IPS DF 6.9 (cell line): Measurements from ENCODE around the gene COG5.

Experiments
- DNase-seq: peaks from one replicate; pipeline ENCODE4 v3.0.0-alpha.2; 2013; ENCODE audit warnings: low read depth, low spot score
- H3K27ac ChIP-seq: one replicate; pipeline ENCODE4 v1.5.1; 2013; ENCODE audit warnings: low read length, control low read depth
- H3K27me3 ChIP-seq: 2 replicates; pipeline ENCODE4 v1.6.1; 2013; ENCODE audit warnings: mild to moderate bottlenecking, low read length; ENCODE audit not compliant: control insufficient read depth, insufficient read depth
- H3K36me3 ChIP-seq: 2 replicates; pipeline ENCODE4 v1.6.1; 2013; ENCODE audit warnings: low read length; ENCODE audit not compliant: control insufficient read depth, insufficient read depth
- H3K4me1 ChIP-seq: 2 replicates; pipeline ENCODE4 v1.6.1; 2013; ENCODE audit warnings: low read length; ENCODE audit not compliant: control insufficient read depth, insufficient read depth
- H3K4me3 ChIP-seq: 2 replicates; pipeline ENCODE4 v1.5.1; 2013; ENCODE audit warnings: mild to moderate bottlenecking, low read length
- H3K9me3 ChIP-seq: 2 replicates; pipeline ENCODE4 v1.6.1; 2013; ENCODE audit warnings: low read length, inconsistent platforms; ENCODE audit not compliant: control insufficient read depth, insufficient read depth
- WGBS: extraction: QIAGEN DNeasy Blood & Tissue Kit; methylation state at CpG from one replicate; pipeline ENCODE4 v1.1.7; 2013; ENCODE audit warnings: mixed read lengths, missing lambda C conversion rate; ENCODE audit not compliant: insufficient read length, insufficient coverage; 5-methylcytosine and 5-hydroxymethylcytosine counted together

Gene COG5

GRCh38 chr7:107313355-107313754 lies 250.4 kb downstream of the COG5 start:
- H3K4me3 ChIP-seq, result no peak overlapping the region
- WGBS, result no CpG with 5 or more reads among the region's 1 CpG
- no peaks in the 10 kb centered on the region for H3K4me1 ChIP-seq
- DNase-seq, result no peak
- no peaks in the 10 kb centered on the region for H3K36me3 ChIP-seq
- H3K27me3 ChIP-seq, result no peaks in the 10 kb centered on the region
- no peaks in the 10 kb centered on the region for H3K9me3 ChIP-seq
- no peak overlapping the region for H3K27ac ChIP-seq

GRCh38 chr7:107312418-107312817 lies 251.3 kb downstream of the COG5 start:
- H3K27ac ChIP-seq, result no peak overlapping the region
- H3K36me3 ChIP-seq, result no peaks in the 10 kb centered on the region
- WGBS, result no CpG with 5 or more reads among the region's 4 CpGs
- no peaks in the 10 kb centered on the region for H3K9me3 ChIP-seq
- H3K4me3 ChIP-seq, result no peak overlapping the region
- no peaks in the 10 kb centered on the region for H3K4me1 ChIP-seq
- H3K27me3 ChIP-seq, result no peaks in the 10 kb centered on the region
- no peak for DNase-seq

- H3K9me3 ChIP-seq, result no peaks in the 10 kb centered on the region
- no peak for DNase-seq
- H3K4me1 ChIP-seq, result no peaks in the 10 kb centered on the region
- H3K36me3 ChIP-seq, result no peaks in the 10 kb centered on the region
- no peak overlapping the region for H3K27ac ChIP-seq
- no peaks in the 10 kb centered on the region for H3K27me3 ChIP-seq
- H3K4me3 ChIP-seq, result no peak overlapping the region
- WGBS, result no CpG with 5 or more reads among the region's 1 CpG
Measured at GRCh38 chr7:107309296-107309695, 254.4 kb downstream of the COG5 start.

- Histone ChIP-seq H3K27me3 (no peaks in the 10 kb centered on the region), H3K36me3 (no peaks in the 10 kb centered on the region), H3K4me3 (no peak overlapping the region), H3K4me1 (no peaks in the 10 kb centered on the region), H3K27ac (no peak overlapping the region), H3K9me3 (no peaks in the 10 kb centered on the region)
- DNase-seq, result no peak
- WGBS, result no CpG with 5 or more reads among the region's 3 CpGs
Measured at GRCh38 chr7:107304636-107305035, 259.1 kb downstream of the COG5 start.

- no peaks in the 10 kb centered on the region for H3K36me3 ChIP-seq
- no peaks in the 10 kb centered on the region for H3K4me1 ChIP-seq
- no peak overlapping the region for H3K27ac ChIP-seq
- no peak for DNase-seq
- no CpG with 5 or more reads among the region's 1 CpG for WGBS
- no peaks in the 10 kb centered on the region for H3K9me3 ChIP-seq
- no peak overlapping the region for H3K4me3 ChIP-seq
- H3K27me3 ChIP-seq, result no peaks in the 10 kb centered on the region
Measured at GRCh38 chr7:107304063-107304462, 259.7 kb downstream of the COG5 start.

GRCh38 chr7:107302250-107302847 lies 261.4 kb downstream of the COG5 start:
- Histone ChIP-seq H3K36me3 (no peaks in the 10 kb centered on the region), H3K9me3 (no peaks in the 10 kb centered on the region), H3K27me3 (no peaks in the 10 kb centered on the region), H3K4me1 (no peaks in the 10 kb centered on the region), H3K27ac (no peak overlapping the region), H3K4me3 (no peak overlapping the region)
- no peak for DNase-seq
- no CpG with 5 or more reads among the region's 2 CpGs for WGBS

- no peaks in the 10 kb centered on the region for H3K27me3 ChIP-seq
- no peaks in the 10 kb centered on the region for H3K36me3 ChIP-seq
- WGBS, result no CpG with 5 or more reads among the region's 1 CpG
- no peak overlapping the region for H3K27ac ChIP-seq
- DNase-seq, result no peak
- no peaks in the 10 kb centered on the region for H3K9me3 ChIP-seq
- H3K4me3 ChIP-seq, result no peak overlapping the region
- no peaks in the 10 kb centered on the region for H3K4me1 ChIP-seq
Measured at GRCh38 chr7:107294182-107294581, 269.5 kb downstream of the COG5 start.

- Histone ChIP-seq H3K27me3 (no peaks in the 10 kb centered on the region), H3K27ac (no peak overlapping the region), H3K4me1 (no peaks in the 10 kb centered on the region), H3K4me3 (no peak overlapping the region), H3K9me3 (no peaks in the 10 kb centered on the region), H3K36me3 (no peaks in the 10 kb centered on the region)
- WGBS, result no CpG with 5 or more reads among the region's 2 CpGs
- DNase-seq, result no peak
Measured at GRCh38 chr7:107292591-107292990, 271.1 kb downstream of the COG5 start.

- H3K4me1 ChIP-seq, result no peaks in the 10 kb centered on the region
- no peaks in the 10 kb centered on the region for H3K36me3 ChIP-seq
Measured at GRCh38 chr7:107291434-107291833, 272.3 kb downstream of the COG5 start.

GRCh38 chr7:107286751-107287621 lies 276.7 kb downstream of the COG5 start:
- Histone ChIP-seq H3K4me3 (no peak overlapping the region), H3K9me3 (no peaks in the 10 kb centered on the region), H3K27ac (no peak overlapping the region), H3K27me3 (no peaks in the 10 kb centered on the region), H3K36me3 (no peaks in the 10 kb centered on the region), H3K4me1 (no peaks in the 10 kb centered on the region)
- DNase-seq, result no peak
- 100% methylated on average over 1 of the region's 4 CpGs for whole genome bisulfite sequencing

More at GRCh38 chr7:107291434-107291833, 272.3 kb downstream of the COG5 start:
- Histone ChIP-seq H3K4me3 (no peak overlapping the region), H3K27me3 (no peaks in the 10 kb centered on the region), H3K9me3 (no peaks in the 10 kb centered on the region), H3K27ac (no peak overlapping the region)
- DNase-seq, result no peak
- no CpG with 5 or more reads among the region's 1 CpG for WGBS
